GM18498 (cell line): Measurements from ENCODE around the gene SUPT3H.
"Not testable (repeated sequence)": the region's sequence is repeated elsewhere in the genome, so short reads cannot be mapped to it uniquely, and the experiment has no call there.

Source experiments
- ATAC-seq: cut with Tn5 transposase; IDR thresholded peaks from one replicate; pipeline ENCODE4 v1.9.1; 2021; ENCODE audit warnings: mild to moderate bottlenecking, moderate library complexity; ENCODE audit not compliant: unreplicated experiment

The SUPT3H gene

GRCh38 chr6:45075246-45075645 lies 302.5 kb downstream of the SUPT3H start:
- ATAC-seq = no peak

GRCh38 chr6:45074439-45074838 lies 303.3 kb downstream of the SUPT3H start:
- no peak for ATAC-seq

DNA sequence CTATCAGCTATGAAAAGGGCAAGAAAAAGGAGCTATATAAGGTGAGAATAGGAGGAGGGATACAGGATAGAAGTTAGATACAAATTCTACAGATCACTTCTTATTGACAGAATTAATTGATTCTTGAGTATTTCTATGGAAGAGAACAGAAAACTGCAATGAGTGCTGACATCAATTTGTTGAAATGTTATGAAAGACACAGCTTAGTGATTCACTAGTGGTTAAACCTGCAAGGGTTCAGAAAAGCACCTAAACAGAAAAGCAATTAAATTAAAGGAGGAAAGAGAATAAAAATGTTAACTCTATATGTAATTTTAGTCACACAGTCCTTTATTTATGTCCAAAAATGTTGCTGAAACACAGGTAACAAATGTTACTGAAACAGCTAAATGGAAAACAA lies 304.0 kb downstream of the SUPT3H start:
- ATAC-seq = no peak

GRCh38 chr6:45072673-45073072 lies 305.1 kb downstream of the SUPT3H start:
- no peak for ATAC-seq

DNA sequence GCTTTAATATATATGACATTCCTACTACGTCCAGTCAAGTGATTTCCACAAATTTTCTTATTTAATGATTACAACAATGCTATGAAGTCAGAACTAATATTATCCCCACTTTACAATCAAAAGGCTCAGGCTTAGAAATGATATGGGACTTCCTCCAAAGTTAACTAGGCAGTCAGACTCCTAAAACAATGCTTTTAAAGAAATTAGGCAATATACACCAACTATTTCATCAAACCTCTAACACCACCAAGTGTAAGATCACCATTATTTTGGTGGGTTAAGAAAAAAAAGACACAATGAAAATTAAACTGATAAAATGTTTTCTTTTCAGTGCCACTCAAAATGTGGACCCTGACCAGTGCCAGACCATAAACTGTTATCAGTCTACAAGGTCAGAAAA lies 305.7 kb downstream of the SUPT3H start:
- no peak for ATAC-seq

GRCh38 chr6:45069091-45069490 lies 308.6 kb downstream of the SUPT3H start:
- ATAC-seq = no peak

- not testable (repeated sequence) for ATAC-seq
Observed at GRCh38 chr6:45067446-45067845, 310.3 kb downstream of the SUPT3H start.

DNA sequence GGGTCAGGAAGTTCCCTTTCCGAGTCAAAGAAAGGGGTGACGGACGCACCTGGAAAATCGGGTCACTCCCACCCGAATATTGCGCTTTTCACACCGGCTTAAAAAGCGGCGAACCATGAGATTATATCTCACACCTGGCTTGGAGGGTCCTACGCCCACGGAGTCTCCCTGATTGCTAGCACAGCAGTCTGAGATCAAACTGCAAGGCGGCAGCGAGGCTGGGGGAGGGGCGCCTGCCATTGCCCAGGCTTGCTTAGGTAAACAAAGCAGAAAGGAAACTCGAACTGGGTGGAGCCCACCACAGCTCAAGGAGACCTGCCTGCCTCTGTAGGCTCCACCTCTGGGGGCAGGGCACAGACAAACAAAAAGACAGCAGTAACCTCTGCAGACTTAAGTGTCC lies 315.1 kb downstream of the SUPT3H start:
- not testable (repeated sequence) for ATAC-seq

GRCh38 chr6:45057711-45058110 lies 320.0 kb downstream of the SUPT3H start:
- no peak for ATAC-seq

- ATAC-seq = no peak
Observed at GRCh38 chr6:45054610-45055009, 323.1 kb downstream of the SUPT3H start.

GRCh38 chr6:45052325-45052724 lies 325.4 kb downstream of the SUPT3H start:
- ATAC-seq = no peak

DNA sequence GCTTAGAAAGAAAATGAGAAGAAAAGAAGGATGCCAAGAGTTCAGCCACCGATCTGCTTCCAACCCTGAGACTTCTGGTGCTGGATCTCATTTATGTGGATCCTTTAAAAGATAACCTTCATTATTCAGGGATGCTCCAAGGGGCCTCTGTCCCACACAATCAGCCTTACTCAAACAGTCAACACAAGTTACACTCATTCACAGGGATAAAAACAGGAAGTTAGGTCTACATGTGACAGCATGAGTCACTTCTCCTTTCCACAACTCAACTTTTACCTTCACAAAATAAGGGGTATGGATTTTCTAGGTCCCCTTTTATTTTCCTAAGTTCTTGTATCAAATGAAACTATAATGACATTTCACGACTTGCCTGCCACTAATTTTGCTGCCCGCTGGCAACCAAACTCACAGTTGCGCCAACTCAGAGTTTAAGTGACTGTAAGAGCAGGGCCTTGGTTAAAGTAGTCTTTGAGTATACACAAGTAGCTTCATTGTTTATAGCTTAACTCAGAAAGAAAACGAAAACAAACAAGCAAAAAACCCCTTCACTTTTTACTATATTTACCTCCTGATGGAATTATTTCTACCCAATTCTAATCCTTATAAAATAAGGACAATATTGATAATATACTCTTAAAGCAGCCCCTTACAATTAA lies 328.4 kb downstream of the SUPT3H start:
- ATAC-seq = no peak

DNA sequence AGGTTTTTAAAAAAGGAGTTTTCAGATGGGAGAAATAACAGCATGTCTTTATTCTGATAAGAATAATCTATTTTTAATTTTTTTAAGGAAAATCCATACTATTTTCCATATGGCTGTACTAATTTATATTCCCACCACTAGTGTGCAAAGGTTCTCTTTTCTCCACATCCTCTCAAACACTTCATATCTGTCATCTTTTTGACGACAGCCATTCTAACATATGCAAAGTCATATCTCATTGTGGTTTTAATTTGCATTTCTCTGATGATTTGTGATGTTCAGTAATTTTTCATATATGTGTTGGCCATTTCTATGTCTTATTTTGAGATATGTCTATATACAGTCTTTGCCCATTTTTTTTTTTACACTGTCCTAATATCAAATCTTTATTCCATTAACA lies 330.2 kb downstream of the SUPT3H start:
- ATAC-seq = no peak

GRCh38 chr6:45045253-45045601 lies 332.5 kb downstream of the SUPT3H start:
- ATAC-seq = no peak

- no peak for ATAC-seq
Observed at GRCh38 chr6:45044510-45045252, 333.1 kb downstream of the SUPT3H start.

GRCh38 chr6:45044086-45044485 lies 333.6 kb downstream of the SUPT3H start:
- ATAC-seq = no peak

- not testable (repeated sequence) for ATAC-seq
Observed at GRCh38 chr6:45042673-45043072, 335.1 kb downstream of the SUPT3H start.

GRCh38 chr6:45038226-45038625 lies 339.5 kb downstream of the SUPT3H start:
- no peak for ATAC-seq

DNA sequence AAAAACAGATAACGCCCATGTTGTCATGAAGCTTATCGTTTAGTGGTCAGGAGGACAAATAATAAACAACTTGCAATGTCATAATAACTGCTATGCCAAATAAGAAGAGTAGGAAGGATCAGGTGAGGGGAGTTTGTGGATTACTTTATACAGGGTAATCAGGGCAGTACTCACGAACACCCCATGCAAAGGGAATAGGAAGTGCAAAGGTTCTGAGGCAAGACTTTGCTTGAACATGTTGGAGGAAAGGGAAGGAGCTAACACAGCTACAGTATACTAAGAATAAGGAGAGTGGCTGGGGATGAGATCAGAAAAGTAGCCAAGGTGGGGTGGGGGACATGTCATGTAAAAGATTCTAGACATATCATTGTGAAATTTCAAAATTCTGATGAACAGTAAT lies 341.6 kb downstream of the SUPT3H start:
- ATAC-seq = no peak

DNA sequence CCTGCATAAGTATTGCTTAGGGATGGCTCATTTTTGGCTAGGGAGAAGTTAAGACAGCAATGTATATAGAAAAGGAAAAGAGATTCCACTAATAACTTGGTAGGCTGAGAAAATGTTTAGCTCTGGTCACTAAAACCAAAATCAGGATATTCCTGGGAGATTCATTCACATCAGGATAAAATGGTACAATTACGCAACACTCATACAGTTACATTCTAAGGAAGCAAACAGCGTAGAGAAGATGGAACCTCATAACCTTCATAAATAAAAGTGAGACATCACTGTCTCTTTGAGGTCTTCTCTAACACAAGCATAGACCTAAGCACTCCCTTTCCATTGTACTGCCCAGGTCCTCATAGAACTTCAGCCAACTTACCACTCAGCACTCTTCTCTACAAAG lies 345.3 kb downstream of the SUPT3H start:
- no peak for ATAC-seq

DNA sequence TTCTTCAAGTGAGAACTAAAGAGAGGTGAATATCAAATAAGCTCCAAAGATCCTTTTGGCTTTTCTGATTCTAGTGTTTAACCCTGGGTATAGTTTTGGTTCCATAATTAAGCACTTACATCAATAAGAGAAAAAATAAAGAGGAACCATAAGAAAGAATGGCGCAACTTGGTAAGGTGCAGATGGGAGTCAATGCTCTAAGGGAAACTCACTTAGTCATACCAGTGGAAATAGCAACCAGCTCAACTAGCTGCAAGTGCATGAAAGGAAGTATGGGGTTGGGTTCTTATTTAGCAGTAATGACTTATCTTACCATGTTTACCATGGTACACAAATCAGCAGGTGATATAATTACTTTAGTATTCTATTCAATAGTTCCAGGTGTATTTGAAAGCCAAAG lies 346.1 kb downstream of the SUPT3H start:
- no peak for ATAC-seq

DNA sequence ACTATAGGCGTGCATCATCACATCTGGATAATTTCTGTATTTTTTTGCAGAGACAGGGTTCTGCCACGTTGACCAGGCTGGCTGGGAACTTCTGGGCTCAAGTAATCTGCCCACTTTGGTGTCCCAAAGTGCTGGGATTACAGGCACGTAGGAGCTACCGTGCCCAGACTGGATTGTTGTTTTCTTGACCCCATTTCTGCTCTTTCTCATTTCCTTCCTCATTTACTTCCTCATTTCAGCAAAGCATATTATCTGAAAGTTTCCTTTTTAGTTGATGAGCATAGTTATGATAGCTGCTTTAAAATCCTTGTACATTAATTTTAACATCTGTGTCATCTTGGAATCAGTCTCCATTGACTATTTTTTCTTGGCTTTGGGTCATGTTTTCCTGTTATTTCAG lies 350.6 kb downstream of the SUPT3H start:
- no peak for ATAC-seq
